ENCODE results near the gene ARID3C. TPM values are rescaled to one million over a fixed set of nuclear protein-coding genes. Genes with fewer than 3 reads are reported as not detected.

Gene ARID3C
- 0.31 TPM for total RNA-seq

- DNase-seq = no peak
These were observed at the start of gene ARID3C for GRCh38 chr9:34628656-34629490. ARID3C (minus strand) TSS chr9:34629066; CDS start chr9:34628014, 1,052 bp downstream.

GRCh38 chr9:34675869-34676268 is 47.0 kb upstream of the ARID3C start:
- DNase-seq = no peak

- peak; percentile 70 for DNase-seq
These were observed 46.3 kb upstream of the ARID3C start for GRCh38 chr9:34675048-34675714.

GRCh38 chr9:34674440-34674839 is 45.6 kb upstream of the ARID3C start:
- no peak for DNase-seq

GRCh38 chr9:34671307-34671706 is 42.4 kb upstream of the ARID3C start:
- no peak for DNase-seq

GRCh38 chr9:34669809-34670562 is 41.1 kb upstream of the ARID3C start:
- no peak for DNase-seq

GRCh38 chr9:34665381-34666250 is 36.8 kb upstream of the ARID3C start:
- peak; percentile 98 for DNase-seq

- DNase-seq = no peak
These were observed 36.2 kb upstream of the ARID3C start for GRCh38 chr9:34665067-34665380.

GRCh38 chr9:34664281-34665066 is 35.6 kb upstream of the ARID3C start:
- DNase-seq = peak; percentile 86

GRCh38 chr9:34663303-34663605 is 34.4 kb upstream of the ARID3C start:
- no peak for DNase-seq

- no peak for DNase-seq
These were observed 33.8 kb upstream of the ARID3C start, which contains the start of gene CCL27 for GRCh38 chr9:34662526-34663302. CCL27 (minus strand) TSS chr9:34662657; CDS start chr9:34662633, 24 bp downstream.

GRCh38 chr9:34659592-34660253 is 30.9 kb upstream of the ARID3C start:
- DNase-seq = no peak

GRCh38 chr9:34658461-34658860 is 29.6 kb upstream of the ARID3C start:
- DNase-seq = no peak

GRCh38 chr9:34656992-34657391 is 28.1 kb upstream of the ARID3C start:
- no peak for DNase-seq

GRCh38 chr9:34655394-34655793 is 26.5 kb upstream of the ARID3C start:
- DNase-seq = no peak

- DNase-seq = peak; percentile 93
These were observed 25.6 kb upstream of the ARID3C start for GRCh38 chr9:34654323-34655051.

- DNase-seq = peak; percentile 91
These were observed 24.5 kb upstream of the ARID3C start for GRCh38 chr9:34653151-34654072.

GRCh38 chr9:34652602-34653000 is 23.7 kb upstream of the ARID3C start:
- DNase-seq = peak; percentile 35
